HG02588 (cell line): Measurements from ENCODE around the gene HEBP1.

Source experiments
- ATAC-seq: cut with Tn5 transposase; IDR thresholded peaks from one replicate; pipeline ENCODE4 v1.9.1; 2021; ENCODE audit warnings: mild to moderate bottlenecking, moderate library complexity; ENCODE audit not compliant: unreplicated experiment

The HEBP1 gene

GRCh38 chr12:12992418-12993130, 7.5 kb downstream of the HEBP1 start:
- ATAC-seq, result no peak

- no peak for ATAC-seq
Measured at GRCh38 chr12:12990700-12991468, 9.2 kb downstream of the HEBP1 start.

- ATAC-seq, result no peak
Measured at GRCh38 chr12:12987421-12987820, 12.6 kb downstream of the HEBP1 start.

DNA sequence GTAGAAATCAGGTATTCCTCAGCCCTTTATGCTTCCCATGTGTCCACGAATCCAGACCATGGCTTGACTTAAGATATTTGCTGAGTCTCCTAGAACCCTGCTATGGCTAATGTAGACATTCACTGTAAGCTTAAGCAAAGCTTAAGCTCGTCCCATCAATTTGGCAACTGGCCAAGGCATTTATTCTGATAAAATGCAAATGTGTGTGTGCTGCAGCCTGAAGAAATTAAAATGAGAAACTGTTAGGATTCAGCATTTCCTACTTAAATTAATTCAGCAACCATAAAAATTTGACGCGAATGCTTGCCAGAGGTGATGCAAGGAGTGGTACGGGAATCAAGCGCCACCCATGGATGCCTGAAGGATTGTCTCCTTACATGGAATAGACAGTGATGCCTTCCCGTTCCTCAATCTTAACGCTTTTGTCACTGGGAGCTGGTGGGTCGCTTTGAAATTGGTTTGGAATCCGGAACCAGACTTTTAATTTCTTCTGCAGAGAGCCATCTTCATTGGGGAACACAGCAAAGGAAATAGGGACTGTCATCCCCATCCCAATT, 13.2 kb downstream of the HEBP1 start:
- ATAC-seq, result no peak

DNA sequence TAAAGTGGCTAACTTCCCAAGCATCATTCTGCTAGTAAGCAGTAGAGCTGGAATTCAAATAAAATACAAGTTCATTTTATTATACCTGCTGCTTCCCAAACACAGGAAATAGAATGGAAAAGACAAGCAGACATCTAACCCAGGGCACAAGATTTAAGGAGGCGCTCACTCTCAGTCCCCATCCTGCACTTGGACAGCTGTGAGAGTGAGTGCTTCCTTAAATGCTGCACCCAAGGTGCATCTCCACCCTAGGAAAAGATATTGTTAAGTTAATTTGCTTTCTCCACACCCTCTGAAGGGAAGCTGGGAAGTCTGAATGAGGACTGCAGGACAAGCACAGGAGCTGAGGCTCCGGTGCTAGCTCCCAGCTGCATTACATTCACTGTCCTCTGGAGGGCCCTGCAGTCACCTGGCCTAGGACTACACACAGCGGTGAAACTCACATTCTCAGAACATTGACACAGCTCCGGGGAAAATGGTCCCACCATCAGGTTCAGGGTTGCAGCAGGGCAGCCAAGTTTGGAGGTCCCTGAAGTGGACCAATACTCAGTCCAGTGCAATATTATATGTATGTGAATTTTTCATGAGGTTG, 14.2 kb downstream of the HEBP1 start:
- ATAC-seq, result no peak

GRCh38 chr12:12984149-12984548, 15.9 kb downstream of the HEBP1 start:
- no peak for ATAC-seq

DNA sequence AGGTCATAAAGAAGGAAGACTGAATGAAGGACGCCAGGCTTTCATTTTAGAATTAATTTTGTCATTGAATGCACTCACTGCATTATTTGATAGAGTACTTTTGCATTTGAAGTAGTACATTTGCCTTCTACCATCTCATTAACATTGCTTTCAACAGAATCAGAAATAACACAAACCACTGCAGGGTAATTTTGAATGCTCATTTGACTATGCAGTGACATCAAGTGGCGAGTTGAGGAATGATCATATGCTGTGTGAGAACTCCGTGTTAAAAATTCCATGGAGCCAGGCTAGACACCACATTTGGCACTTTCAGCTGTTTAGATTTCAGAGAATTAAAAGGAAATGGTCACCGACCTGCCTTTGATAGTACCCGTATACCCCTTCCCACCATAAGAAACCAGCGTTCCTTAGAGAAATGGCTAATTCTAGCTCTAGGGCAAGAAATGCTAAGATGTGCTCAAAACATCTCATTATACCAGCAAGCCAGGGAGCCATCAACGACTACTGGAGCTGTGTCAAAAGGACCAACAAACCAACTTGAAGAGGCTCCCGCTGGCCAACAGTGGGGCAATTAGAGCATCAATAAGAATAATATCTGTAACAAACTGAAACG, 16.5 kb downstream of the HEBP1 start:
- ATAC-seq, result no peak

GRCh38 chr12:12982331-12982730, 17.7 kb downstream of the HEBP1 start:
- no peak for ATAC-seq

DNA sequence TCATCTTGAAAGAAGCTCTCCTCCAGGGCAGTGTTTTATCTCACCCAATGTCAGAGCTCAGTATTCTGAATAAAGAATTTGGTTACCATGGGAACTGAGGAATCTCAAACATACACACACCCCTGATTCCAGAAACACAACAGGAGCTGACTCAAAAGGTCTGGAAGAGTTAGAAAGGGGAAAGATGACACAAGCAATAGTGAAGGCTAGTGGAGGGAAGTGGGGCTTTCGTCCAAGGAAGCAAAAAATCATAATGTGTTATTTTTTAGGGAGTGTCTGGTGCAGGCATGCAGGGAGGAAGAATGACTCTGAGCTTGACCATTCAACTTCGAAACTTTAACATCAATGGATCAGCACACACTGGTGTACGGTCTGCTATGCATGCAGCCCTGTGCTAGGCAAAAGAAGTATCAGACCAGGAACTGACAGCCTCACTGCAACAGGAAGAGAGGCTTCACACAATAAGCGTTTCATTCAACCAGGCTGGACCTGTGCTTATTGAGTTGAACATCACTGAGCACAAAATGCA, 20.3 kb downstream of the HEBP1 start:
- ATAC-seq, result no peak

GRCh38 chr12:12979126-12979525, 20.9 kb downstream of the HEBP1 start:
- ATAC-seq, result no peak

GRCh38 chr12:12977231-12977630, 22.8 kb downstream of the HEBP1 start:
- no peak for ATAC-seq

DNA sequence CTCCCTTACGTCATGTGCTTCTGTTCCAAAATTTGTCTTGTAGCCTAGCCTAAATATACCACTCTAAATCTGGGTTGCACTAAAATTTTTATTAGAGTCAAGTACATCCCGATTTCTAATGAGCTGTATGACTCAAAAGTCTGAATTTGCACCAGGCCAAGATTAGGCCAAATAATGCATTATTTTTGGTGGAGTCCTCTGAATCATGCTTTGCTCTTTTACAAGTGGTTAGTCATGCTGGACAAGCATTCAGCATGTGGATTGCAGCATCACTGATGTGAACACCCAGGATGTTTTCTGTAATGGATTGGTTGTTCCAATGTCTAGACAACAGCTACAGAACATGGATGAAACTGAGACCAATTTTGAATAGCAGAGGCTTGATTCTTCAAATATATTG, 23.7 kb downstream of the HEBP1 start:
- ATAC-seq, result no peak

DNA sequence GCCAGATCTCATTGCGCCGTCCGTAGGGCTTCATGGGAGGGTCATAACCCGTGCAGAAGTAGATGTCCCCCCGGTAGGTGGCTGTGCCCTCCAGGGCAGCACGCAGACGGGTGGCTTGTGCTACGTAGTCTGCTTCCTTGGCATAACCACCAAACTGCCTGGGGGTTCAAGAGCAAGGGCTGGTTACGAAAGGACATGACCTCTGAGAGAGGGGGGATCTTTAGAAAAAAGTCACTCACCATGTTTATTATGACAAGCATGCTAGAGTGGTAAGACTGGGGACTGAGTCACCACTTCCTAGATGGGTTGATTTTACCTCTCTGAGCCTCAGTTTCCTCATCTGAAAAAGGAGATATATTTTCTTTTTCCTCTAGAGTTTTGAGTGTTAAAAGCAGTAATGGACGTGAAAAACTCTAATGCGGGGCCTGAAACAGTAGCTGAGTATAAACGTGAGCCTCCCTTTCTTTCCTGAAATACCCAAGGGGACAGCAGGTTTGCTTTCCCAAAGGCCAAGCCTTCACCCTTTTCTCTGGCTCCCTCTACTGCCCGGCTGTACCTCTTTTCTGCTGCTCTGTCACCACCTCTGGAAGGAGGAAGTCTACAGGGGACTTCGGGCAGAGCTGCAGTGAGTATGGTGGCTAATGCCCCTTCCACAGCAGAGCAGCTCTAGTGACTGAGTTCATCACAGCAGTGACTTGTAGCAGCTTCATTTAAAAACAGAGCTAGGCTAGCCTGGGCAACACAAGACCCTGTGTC, 24.6 kb downstream of the HEBP1 start:
- no peak for ATAC-seq

DNA sequence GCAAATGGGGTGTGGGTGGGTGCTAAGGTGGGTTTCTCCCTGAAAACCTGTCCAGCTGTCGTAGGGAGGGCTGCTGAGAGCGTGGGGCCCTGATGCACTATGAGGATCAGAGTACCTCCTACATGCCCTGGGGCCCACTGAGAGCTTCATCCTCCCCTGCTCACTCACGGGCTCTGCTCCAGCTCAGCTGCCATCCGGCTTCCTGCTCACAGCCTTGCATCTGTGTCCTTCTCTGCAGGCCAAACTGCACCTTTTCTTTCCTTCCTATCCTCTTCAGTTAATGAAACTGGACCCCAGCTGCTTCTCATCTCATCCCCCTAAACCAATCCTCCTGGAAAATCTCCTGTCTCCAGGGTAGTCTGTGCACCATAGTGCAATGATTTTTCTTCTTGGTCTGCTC, 25.9 kb downstream of the HEBP1 start:
- ATAC-seq, result no peak

DNA sequence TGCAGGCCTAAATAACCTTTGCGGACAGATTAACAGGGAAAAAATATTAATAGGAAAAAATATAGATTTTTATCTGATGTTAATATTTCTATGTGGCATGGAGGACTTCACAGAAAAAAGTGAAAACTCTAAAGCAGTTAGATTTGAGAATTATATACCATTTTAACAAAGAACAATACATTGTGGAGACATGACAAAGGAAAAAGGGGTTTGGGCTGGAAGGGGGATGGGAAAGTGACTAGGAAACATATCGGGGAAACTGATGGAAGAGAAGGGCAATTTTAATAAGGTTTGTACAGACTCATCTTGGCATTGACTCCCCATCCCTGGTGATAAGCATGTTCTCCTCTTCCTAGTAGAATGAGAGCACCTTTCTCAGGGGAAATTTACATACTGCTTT, 27.0 kb downstream of the HEBP1 start:
- ATAC-seq, result no peak

GRCh38 chr12:12965836-12966235, 34.2 kb downstream of the HEBP1 start:
- no peak for ATAC-seq

DNA sequence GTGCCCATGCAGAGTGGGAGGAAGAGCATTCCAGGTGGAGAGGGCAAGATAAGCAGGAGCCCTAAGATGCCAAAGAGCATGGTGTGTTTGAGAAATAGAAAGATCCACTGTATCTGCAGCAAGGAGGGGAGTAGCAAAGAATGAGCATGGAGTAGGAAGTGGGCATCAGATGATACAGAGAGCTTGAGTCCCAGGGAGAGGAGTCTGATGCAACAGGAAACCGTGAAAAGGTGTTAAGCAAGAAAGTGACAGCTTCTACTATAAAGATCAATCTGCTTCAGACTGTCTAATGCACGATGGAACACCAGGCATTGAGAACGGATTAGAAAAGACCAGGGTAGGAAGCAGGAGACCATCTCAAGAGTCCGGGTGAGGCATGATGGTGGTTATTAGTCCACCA, 35.8 kb downstream of the HEBP1 start:
- ATAC-seq, result no peak

- ATAC-seq, result no peak
Measured at GRCh38 chr12:12960639-12961209, 39.3 kb downstream of the HEBP1 start.

GRCh38 chr12:12958886-12959285, 41.2 kb downstream of the HEBP1 start:
- no peak for ATAC-seq
